Gastroesophageal sphincter (tissue), 4 donors: Measurements from ENCODE around the gene SMIM14. TPM values are rescaled to one million over a fixed set of nuclear protein-coding genes. Genes with fewer than 3 reads are reported as not detected.
A peak's percentile ranks its signal among the peaks of the same experiment; 100 is the strongest.

Experiments
- ATAC-seq: fragments of 150-250 bp; one replicate; pipeline ENCODE4 v1.9.1; 2016; ENCODE audit warnings: mild to moderate bottlenecking, moderate library complexity
- H3K27ac ChIP-seq, 4 donors: fragments of 200-600 bp; sonication (generic) in 3 of 4; 1 replicate in 3 of 4; 2 replicates in 1 of 4; pipeline ENCODE4 v1.5.1; 2016 to 2019
- H3K27me3 ChIP-seq: fragments of 200-600 bp; sonication (generic); one replicate; pipeline ENCODE4 v1.5.1; 2019
- H3K36me3 ChIP-seq, 2 donors: fragments of 200-600 bp; sonication (generic); one replicate each; pipeline ENCODE4 v1.5.1; 2019; ENCODE audit warnings: control low read depth in 1 of 2
- H3K4me1 ChIP-seq, 3 donors: fragments of 200-600 bp; sonication (generic); 1 replicate in 2 of 3; 2 replicates in 1 of 3; pipeline ENCODE4 v1.5.1; 2016 to 2019; ENCODE audit warnings: control low read depth in 2 of 3
- H3K4me3 ChIP-seq, 2 donors: fragments of 200-600 bp; sonication (generic); one replicate each; pipeline ENCODE4 v1.5.1; 2019; ENCODE audit warnings: mild to moderate bottlenecking in 1 of 2, moderate library complexity in 1 of 2
- H3K9me3 ChIP-seq, 3 donors: fragments of 200-600 bp; sonication (generic); one replicate each; pipeline ENCODE4 v1.5.1; 2017 to 2019; ENCODE audit warnings: control low read depth in 2 of 3
- CTCF ChIP-seq, 4 experiments: fragments of 200-600 bp in 2 of 4; fragments of 450-650 bp in 2 of 4; sonication (generic) in 1 of 4; IDR thresholded peaks; one replicate each; pipeline ENCODE4 v1.5.1; 2017 to 2019; ENCODE audit warnings: antibody characterized with exemption in 4 of 4, mild to moderate bottlenecking in 2 of 4, moderate library complexity in 2 of 4
- EP300 ChIP-seq: sonication (generic); formaldehyde crosslinking; IDR thresholded peaks from one replicate; pipeline ENCODE4 v1.6.1; 2017; ENCODE audit warnings: antibody characterized with exemption, mild to moderate bottlenecking
- POLR2A ChIP-seq, 2 donors: fragments of 450-650 bp; IDR thresholded peaks; one replicate each; pipeline ENCODE4 v1.6.1; 2017; ENCODE audit warnings: antibody characterized with exemption in 2 of 2, mild to moderate bottlenecking in 2 of 2, moderate library complexity in 1 of 2
- POLR2AphosphoS5 ChIP-seq: sonication (generic); formaldehyde crosslinking; IDR thresholded peaks from one replicate; pipeline ENCODE4 v1.6.1; 2017; ENCODE audit warnings: antibody characterized with exemption
- WGBS, 2 donors: methylation state at CpG; one replicate each; pipeline ENCODE4 v1.1.5; 2018; ENCODE audit warnings: low coverage in 1 of 2; 5-methylcytosine and 5-hydroxymethylcytosine counted together
- total RNA-seq, 4 donors: library from RNA; depleted of rRNA; stranded (reverse); fragments of >200 nt; gene quantifications; one replicate each; pipeline ENCODE4 v1.1.0, GENCODE V29; 2016

The SMIM14 gene
- total RNA-seq, 4 donors from 2014 or later: 32.9 to 70.4 (median 41.3) TPM

DNA sequence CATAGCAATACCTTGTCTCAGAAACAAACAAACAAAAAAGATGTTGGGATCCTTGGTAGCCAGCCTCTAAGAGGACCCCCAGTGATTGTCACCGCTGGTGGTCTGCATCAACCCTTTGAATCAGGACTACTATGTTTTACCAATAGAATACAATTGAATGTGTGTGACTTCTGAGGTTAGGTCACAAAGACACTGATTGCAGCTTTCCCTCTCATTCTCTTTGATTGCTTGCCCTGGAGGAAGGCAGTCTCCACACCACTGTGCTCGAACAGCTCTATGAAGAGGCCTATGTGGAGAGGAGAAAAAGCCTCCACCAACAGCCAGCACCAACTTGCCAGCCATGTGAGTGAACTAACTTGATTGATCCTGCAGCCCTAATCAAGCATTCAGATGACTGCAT is 2.8 kb upstream of the SMIM14 start:
- no peaks in the 10 kb centered on the region for H3K27me3 ChIP-seq
- H3K4me1 ChIP-seq: peaks cover 0 to 10% (median 5%) of the 10 kb centered on the region in 3 donors
- TF ChIP-seq POLR2AphosphoS5: no peak
- TF ChIP-seq CTCF (IDR thresholded peaks at IDR 0.05): no peak
- TF ChIP-seq EP300: no peak
- TF ChIP-seq POLR2A (IDR thresholded peaks at IDR 0.05): no peak
- no peaks in the 10 kb centered on the region for H3K36me3 ChIP-seq
- H3K27ac ChIP-seq: no peak overlapping the region
- H3K4me3 ChIP-seq: no peak overlapping the region
- ATAC-seq: no peak
- 78 to 100% methylated on average over 1 to 2 of the region's 2 CpGs for WGBS, 2 donors
- H3K9me3 ChIP-seq: no peaks in the 10 kb centered on the region

GRCh38 chr4:39637586-39638353 is 895 bp downstream of the SMIM14 start:
- no peak for ATAC-seq
- Histone ChIP-seq H3K36me3 (no peaks in the 10 kb centered on the region), H3K27me3 (no peaks in the 10 kb centered on the region), H3K4me1 (peaks cover 0 to 45% (median 5%) of the 10 kb centered on the region in 3 donors), H3K4me3 (peak overlapping the region; percentile 89 to 97), H3K27ac (peak overlapping the region; percentile 99 to 100 (median 99)), H3K9me3 (no peaks in the 10 kb centered on the region)
- WGBS, 2 donors: 0% methylated on average over 18 to 29 of the region's 29 CpGs
- no peak for TF ChIP-seq CTCF (IDR thresholded peaks at IDR 0.05)
- TF ChIP-seq POLR2AphosphoS5: peak; percentile 31
- no peak for TF ChIP-seq EP300

GRCh38 chr4:39637221-39637585 is 1.5 kb downstream of the SMIM14 start:
- Histone ChIP-seq H3K4me1 (peaks cover 0 to 45% (median 5%) of the 10 kb centered on the region in 3 donors), H3K27ac (peak overlapping the region; percentile 99 to 100 (median 99)), H3K36me3 (no peaks in the 10 kb centered on the region), H3K4me3 (peak overlapping the region; percentile 89 to 97), H3K27me3 (no peaks in the 10 kb centered on the region), H3K9me3 (no peaks in the 10 kb centered on the region)
- WGBS, 2 donors: 0 to 2% methylated on average over 6 of the region's 6 CpGs
- no peak for ATAC-seq
- TF ChIP-seq POLR2AphosphoS5 (no peak), EP300 (no peak), CTCF (IDR thresholded peaks at IDR 0.05) (no peak), POLR2A (IDR thresholded peaks at IDR 0.05) (no peak)

DNA sequence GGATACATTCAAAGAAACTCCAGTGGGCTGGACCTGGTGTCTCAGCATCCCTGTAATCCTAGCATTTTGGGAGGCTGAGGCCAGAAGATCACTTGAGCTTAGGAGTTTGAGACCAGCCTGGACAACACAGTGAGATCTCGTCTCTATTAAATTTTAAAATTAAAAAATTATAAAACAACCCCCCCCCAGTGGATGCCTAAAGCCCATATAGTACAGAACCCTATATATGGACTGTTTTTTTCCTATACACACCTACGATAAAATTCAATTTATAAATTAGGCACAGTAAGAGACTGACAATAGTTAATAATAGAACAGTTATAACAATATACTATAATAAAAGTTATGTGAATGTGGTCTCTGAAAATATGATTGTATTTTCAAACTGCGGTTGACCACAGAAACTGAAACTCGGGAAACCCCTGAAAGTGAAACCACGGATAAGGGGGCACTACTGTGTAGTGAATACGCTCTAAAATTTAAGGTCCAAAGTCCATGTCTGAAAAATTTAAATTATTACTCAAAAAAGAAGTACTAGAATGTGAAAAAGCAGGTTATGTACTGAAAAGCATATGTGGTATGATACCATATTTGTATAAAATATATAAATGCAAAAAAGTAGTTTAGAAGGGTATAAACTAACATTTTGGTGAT is 2.0 kb downstream of the SMIM14 start:
- H3K9me3 ChIP-seq: no peaks in the 10 kb centered on the region
- ATAC-seq: no peak
- 1 to 4% methylated on average over 6 of the region's 6 CpGs for WGBS, 2 donors
- peak overlapping the region; percentile 89 to 97 for H3K4me3 ChIP-seq
- H3K27ac ChIP-seq: peak overlapping the region; percentile 99 to 100 (median 99)
- H3K27me3 ChIP-seq: no peaks in the 10 kb centered on the region
- TF ChIP-seq EP300: no peak
- no peak for TF ChIP-seq POLR2A (IDR thresholded peaks at IDR 0.05)
- TF ChIP-seq CTCF (IDR thresholded peaks at IDR 0.05): no peak
- TF ChIP-seq POLR2AphosphoS5: no peak
- H3K4me1 ChIP-seq: peaks cover 0 to 45% (median 5%) of the 10 kb centered on the region in 3 donors
- no peaks in the 10 kb centered on the region for H3K36me3 ChIP-seq

DNA sequence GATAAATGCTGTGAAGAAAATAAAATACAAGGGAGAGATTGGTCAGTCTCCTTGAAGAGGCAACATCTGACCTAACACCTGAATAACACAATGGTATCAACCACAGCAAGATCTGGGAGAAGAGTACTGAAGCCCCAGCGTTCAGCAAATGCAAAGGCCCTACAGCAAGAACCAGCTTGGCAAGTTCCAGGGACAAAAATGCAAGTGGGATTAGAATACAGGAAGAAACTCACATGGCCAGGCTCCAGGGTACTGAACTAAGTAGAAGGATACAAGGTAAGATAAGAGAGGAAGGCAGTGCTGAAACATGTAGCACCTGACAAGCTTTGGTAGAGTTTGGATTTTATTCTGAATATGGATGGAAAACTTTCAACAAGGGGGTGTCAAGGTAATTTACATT is 3.6 kb downstream of the SMIM14 start:
- WGBS, 2 donors: 50 to 88% methylated on average over 1 of the region's 1 CpG
- TF ChIP-seq CTCF (IDR thresholded peaks at IDR 0.05) (no peak), EP300 (no peak), POLR2A (IDR thresholded peaks at IDR 0.05) (no peak), POLR2AphosphoS5 (no peak)
- H3K27ac ChIP-seq: peak overlapping the region in 3 of 4 donors; percentile 38 to 100 (median 99)

More for the DNA sequence above, 3.6 kb downstream of the SMIM14 start:
- Histone ChIP-seq H3K4me1 (peaks cover 0 to 49% (median 5%) of the 10 kb centered on the region in 3 donors), H3K4me3 (no peak overlapping the region), H3K27me3 (no peaks in the 10 kb centered on the region), H3K9me3 (no peaks in the 10 kb centered on the region), H3K36me3 (no peaks in the 10 kb centered on the region)
- no peak for ATAC-seq
